Right hindlimb (tissue), 1 donor: ENCODE results near the gene FOXM1.

ENCODE experiments used
- DNase-seq: peaks from one replicate; pipeline ENCODE4 v3.0.0-alpha.2; 2018

Gene FOXM1

GRCh38 chr12:2835691-2836403, 41.1 kb downstream of the FOXM1 start:
- no peak for DNase-seq

- peak; percentile 90 for DNase-seq
Measured at GRCh38 chr12:2834581-2835491, 42.1 kb downstream of the FOXM1 start, which contains the start of gene NRIP2. TSS of gene NRIP2 (minus strand) at chr12:2835035. CDS start at chr12:2834983, 52 bp downstream.

GRCh38 chr12:2833810-2834209, 43.2 kb downstream of the FOXM1 start:
- no peak for DNase-seq

- DNase-seq: no peak
Measured at GRCh38 chr12:2833327-2833726, 43.6 kb downstream of the FOXM1 start.

GRCh38 chr12:2832550-2833127, 44.3 kb downstream of the FOXM1 start:
- DNase-seq: no peak

GRCh38 chr12:2829275-2829674, 47.7 kb downstream of the FOXM1 start:
- no peak for DNase-seq

- DNase-seq: no peak
Measured at GRCh38 chr12:2826721-2827515, 50.1 kb downstream of the FOXM1 start.

GRCh38 chr12:2826036-2826435, 50.9 kb downstream of the FOXM1 start:
- DNase-seq: no peak

GRCh38 chr12:2825132-2825531, 51.8 kb downstream of the FOXM1 start:
- DNase-seq: no peak

GRCh38 chr12:2824541-2824940, 52.4 kb downstream of the FOXM1 start:
- no peak for DNase-seq

GRCh38 chr12:2823483-2823882, 53.5 kb downstream of the FOXM1 start:
- DNase-seq: no peak

- no peak for DNase-seq
Measured at GRCh38 chr12:2820432-2820831, 56.5 kb downstream of the FOXM1 start.

- no peak for DNase-seq
Measured at GRCh38 chr12:2819810-2820209, 57.2 kb downstream of the FOXM1 start.

- DNase-seq: peak; percentile 63
Measured at GRCh38 chr12:2813214-2814185, 63.5 kb downstream of the FOXM1 start.

GRCh38 chr12:2812290-2813213, 64.4 kb downstream of the FOXM1 start, which contains the start of gene ITFG2:
TSS of gene ITFG2 (plus strand) at chr12:2812668. CDS start at chr12:2812761, 93 bp downstream.
- peak; percentile 99 for DNase-seq

GRCh38 chr12:2811801-2812200, 65.2 kb downstream of the FOXM1 start:
- no peak for DNase-seq
